CD4-positive, CD25-positive, alpha-beta regulatory T cell (primary cell): ENCODE measurements around the gene KRT33B. TPM values are rescaled to one million over a fixed set of nuclear protein-coding genes. Genes with fewer than 3 reads are reported as not detected.
"Not testable (repeated sequence)": the region's sequence is repeated elsewhere in the genome, so short reads cannot be mapped to it uniquely, and the experiment has no call there.

ENCODE experiments used
- ATAC-seq, 2 donors: fragments of 150-1000 bp; cut with Tn5 transposase; one replicate each; pipeline ENCODE4 v1.10.0; 2021; ENCODE audit warnings: low read depth in 2 of 2, moderate number of reproducible peaks in 2 of 2, moderate library complexity in 1 of 2
- DNase-seq, 3 donors: peaks; one replicate each; pipeline versions ENCODE4 v3.0.0 to v3.0.0-alpha.2; 2012 to 2022; ENCODE audit warnings: mixed read lengths in 1 of 3
- H3K27ac ChIP-seq: one replicate; pipeline ENCODE4 v1.7.0; 2013; ENCODE audit warnings: mild to moderate bottlenecking, low read length; ENCODE audit not compliant: insufficient read depth, poor library complexity, severe bottlenecking
- H3K27me3 ChIP-seq: one replicate; pipeline ENCODE4 v1.7.0; 2013; ENCODE audit warnings: low read length; ENCODE audit not compliant: control insufficient read depth, insufficient read depth
- H3K36me3 ChIP-seq: one replicate; pipeline ENCODE4 v1.7.0; 2013; ENCODE audit warnings: mild to moderate bottlenecking, low read length, moderate library complexity; ENCODE audit not compliant: control insufficient read depth, insufficient read depth
- H3K4me1 ChIP-seq: 2 replicates; pipeline ENCODE4 v1.7.0; 2013; ENCODE audit warnings: mild to moderate bottlenecking, low read length; ENCODE audit not compliant: insufficient read depth, control insufficient read depth, poor library complexity, severe bottlenecking
- H3K4me3 ChIP-seq: one replicate; pipeline ENCODE4 v1.7.0; 2013; ENCODE audit warnings: low read depth, mild to moderate bottlenecking, low read length, moderate library complexity
- H3K9me3 ChIP-seq, 2 experiments: 1 replicate in 1 of 2; 2 replicates in 1 of 2; pipeline ENCODE4 v1.7.0; 2013; ENCODE audit warnings: low read length in 2 of 2, mild to moderate bottlenecking in 1 of 2, moderate library complexity in 1 of 2; ENCODE audit not compliant: control insufficient read depth in 2 of 2
- H3K27ac Mint-ChIP-seq, 3 donors: one replicate each; pipeline ENCODE4 v1.8.0; 2020 to 2022; ENCODE audit warnings: mild to moderate bottlenecking in 3 of 3, mixed read lengths in 3 of 3, moderate library complexity in 2 of 3
- H3K27me3 Mint-ChIP-seq: one replicate; pipeline ENCODE4 v1.8.0; 2022; ENCODE audit warnings: mild to moderate bottlenecking, mixed read lengths
- H3K36me3 Mint-ChIP-seq: one replicate; pipeline ENCODE4 v1.8.0; 2020; ENCODE audit warnings: mixed read lengths
- H3K4me1 Mint-ChIP-seq, 4 donors: one replicate each; pipeline ENCODE4 v1.8.0; 2020 to 2022; ENCODE audit warnings: mixed read lengths in 4 of 4, mild to moderate bottlenecking in 1 of 4
- H3K4me3 Mint-ChIP-seq, 4 donors: one replicate each; pipeline ENCODE4 v1.8.0; 2020 to 2022; ENCODE audit warnings: mild to moderate bottlenecking in 4 of 4, mixed read lengths in 4 of 4, moderate library complexity in 3 of 4
- H3K9me3 Mint-ChIP-seq, 7 donors: one replicate each; pipeline ENCODE4 v1.8.0; 2020 to 2022; ENCODE audit warnings: mixed read lengths in 7 of 7, mild to moderate bottlenecking in 3 of 7, moderate library complexity in 2 of 7
- polyA plus RNA-seq, 4 donors: library from polyadenylated mRNA; unstranded; fragments of 300-500 nt; fragmentation: Illumina TruSeq; gene quantifications; one replicate each; pipeline ENCODE4 v1.2.3, GENCODE V29; 2021
- total RNA-seq: library from RNA; stranded (reverse); gene quantifications from one replicate; pipeline ENCODE4 v1.2.3, GENCODE V29; 2022

The KRT33B gene
- total and polyA plus RNA-seq, 5 donors from 2014 or later, result not detected

DNA sequence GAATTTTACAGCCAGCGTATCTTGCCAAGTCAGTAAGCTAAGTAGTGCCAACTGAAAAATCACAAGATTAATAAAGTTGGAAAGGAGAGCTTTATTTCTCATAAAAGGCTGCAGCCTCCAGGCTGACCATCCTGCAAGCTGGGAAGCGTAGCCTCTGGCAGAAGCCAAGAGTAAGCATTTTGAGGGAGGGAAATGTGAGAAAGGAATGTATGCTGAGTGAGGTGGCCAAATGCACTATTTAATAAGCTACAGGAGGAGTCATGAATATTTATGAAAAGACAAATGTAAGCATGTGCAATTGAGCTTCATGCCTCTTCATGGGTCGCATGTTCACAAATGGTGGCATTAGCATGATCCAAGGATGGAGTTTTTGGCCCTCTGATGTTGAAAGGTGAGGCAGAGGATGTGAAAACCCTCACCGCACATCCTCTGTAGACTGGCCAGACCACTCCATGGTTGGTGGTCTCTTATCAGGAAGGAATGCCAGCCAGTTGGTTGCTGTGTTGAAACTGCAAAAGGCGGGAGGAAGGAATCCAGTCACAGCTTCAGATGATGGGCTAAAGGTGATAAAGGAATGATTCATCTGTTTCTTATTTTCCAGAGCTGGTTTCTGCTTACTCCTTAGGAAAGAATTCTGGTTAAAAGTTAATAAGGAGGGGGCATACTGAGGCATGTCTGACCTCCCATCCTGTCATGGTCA lies 9.2 kb downstream of the KRT33B start:
- Histone ChIP-seq H3K27me3 (peaks cover 8% of the 10 kb centered on the region), H3K36me3 (no peaks in the 10 kb centered on the region), H3K27ac (no peak overlapping the region), H3K4me1 (no peaks in the 10 kb centered on the region), H3K4me3 (no peak overlapping the region), H3K9me3 (peaks cover 0 to 3% of the 10 kb centered on the region in 2 experiments)
- H3K27ac Mint-ChIP-seq, result no peak overlapping the region
- H3K27me3 Mint-ChIP-seq, result peaks cover 18% of the 10 kb centered on the region
- no peaks in the 10 kb centered on the region for H3K4me1 Mint-ChIP-seq
- DNase-seq, result no peak
- H3K36me3 Mint-ChIP-seq, result no peaks in the 10 kb centered on the region
- no peak overlapping the region for H3K4me3 Mint-ChIP-seq
- peaks cover 0 to 3% (median 2%) of the 10 kb centered on the region in 7 donors for H3K9me3 Mint-ChIP-seq
- no peak for ATAC-seq

GRCh38 chr17:41354536-41354935 lies 15.1 kb downstream of the KRT33B start:
- Histone ChIP-seq H3K36me3 (no peaks in the 10 kb centered on the region), H3K27me3 (peaks cover 15% of the 10 kb centered on the region), H3K27ac (no peak overlapping the region), H3K9me3 (peaks cover 0 to 3% of the 10 kb centered on the region in 2 experiments), H3K4me3 (no peak overlapping the region), H3K4me1 (no peaks in the 10 kb centered on the region)
- no peak for ATAC-seq
- no peak for DNase-seq
- H3K4me3 Mint-ChIP-seq, result no peak overlapping the region
- H3K9me3 Mint-ChIP-seq, result peaks cover 0 to 3% (median 2%) of the 10 kb centered on the region in 7 donors
- H3K36me3 Mint-ChIP-seq, result no peaks in the 10 kb centered on the region
- peaks cover 15% of the 10 kb centered on the region for H3K27me3 Mint-ChIP-seq
- no peak overlapping the region for H3K27ac Mint-ChIP-seq
- peaks cover 0 to 7% (median 4%) of the 10 kb centered on the region in 4 donors for H3K4me1 Mint-ChIP-seq

GRCh38 chr17:41352597-41353366 lies 16.8 kb downstream of the KRT33B start:
- Histone ChIP-seq H3K36me3 (no peaks in the 10 kb centered on the region), H3K27me3 (peaks cover 15% of the 10 kb centered on the region), H3K27ac (no peak overlapping the region), H3K9me3 (peaks cover 0 to 3% of the 10 kb centered on the region in 2 experiments), H3K4me1 (no peaks in the 10 kb centered on the region), H3K4me3 (no peak overlapping the region)
- H3K9me3 Mint-ChIP-seq, result peaks cover 0 to 3% (median 2%) of the 10 kb centered on the region in 7 donors
- peaks cover 0 to 7% (median 4%) of the 10 kb centered on the region in 4 donors for H3K4me1 Mint-ChIP-seq
- no peak overlapping the region for H3K27ac Mint-ChIP-seq
- H3K4me3 Mint-ChIP-seq, result no peak overlapping the region
- peaks cover 21% of the 10 kb centered on the region for H3K27me3 Mint-ChIP-seq
- DNase-seq (no peak), ATAC-seq (no peak)
- no peaks in the 10 kb centered on the region for H3K36me3 Mint-ChIP-seq

DNA sequence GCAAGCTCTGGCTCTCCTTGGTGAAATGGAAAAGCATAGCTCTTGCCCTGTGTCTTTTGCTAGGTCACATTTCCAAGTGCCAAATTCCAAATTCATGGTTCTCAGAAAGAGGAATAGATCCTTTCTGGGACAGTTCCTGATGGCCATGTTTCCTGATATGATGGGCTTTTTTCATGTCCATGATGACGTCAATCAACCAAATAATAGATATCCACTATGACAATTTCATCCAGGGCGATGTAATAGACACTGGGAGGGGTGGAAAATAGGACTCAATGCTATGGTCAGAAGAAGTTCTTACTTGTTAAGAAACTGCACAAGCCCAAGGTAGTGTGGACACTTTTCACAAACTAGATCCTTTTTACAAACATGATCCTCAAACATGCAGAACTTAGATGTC lies 18.4 kb downstream of the KRT33B start:
- H3K4me1 ChIP-seq, result no peaks in the 10 kb centered on the region
- Mint-ChIP-seq H3K4me3 (no peak overlapping the region), H3K27ac (no peak overlapping the region), H3K9me3 (peaks cover 0 to 3% (median 0%) of the 10 kb centered on the region in 7 donors), H3K36me3 (no peaks in the 10 kb centered on the region), H3K4me1 (peaks cover 0 to 7% (median 4%) of the 10 kb centered on the region in 4 donors), H3K27me3 (peaks cover 17% of the 10 kb centered on the region)
- H3K4me3 ChIP-seq, result no peak overlapping the region
- peaks cover 12% of the 10 kb centered on the region for H3K27me3 ChIP-seq
- ATAC-seq, result no peak
- H3K27ac ChIP-seq, result no peak overlapping the region
- H3K36me3 ChIP-seq, result no peaks in the 10 kb centered on the region
- no peak for DNase-seq
- peaks cover 0 to 2% of the 10 kb centered on the region in 2 experiments for H3K9me3 ChIP-seq

- not testable (repeated sequence) for ATAC-seq, H3K27ac Mint-ChIP-seq, H3K36me3 ChIP-seq, H3K4me1 Mint-ChIP-seq, H3K4me1 ChIP-seq, H3K9me3 Mint-ChIP-seq, DNase-seq, H3K36me3 Mint-ChIP-seq, H3K27me3 ChIP-seq, H3K4me3 ChIP-seq, H3K27ac ChIP-seq, H3K9me3 ChIP-seq
- peak within 1 kb of the TSS in 1 of 4 donors; percentile 51 for H3K4me3 Mint-ChIP-seq
- H3K27me3 Mint-ChIP-seq, result peaks cover 17% of the 10 kb centered on the region
Measured at GRCh38 chr17:41350381-41350878, 19.2 kb downstream of the KRT33B start, which contains the start of gene KRT33A. Gene KRT33A, minus strand, starts transcription at chr17:41350828. Its CDS starts 61 bp downstream, at chr17:41350767.

DNA sequence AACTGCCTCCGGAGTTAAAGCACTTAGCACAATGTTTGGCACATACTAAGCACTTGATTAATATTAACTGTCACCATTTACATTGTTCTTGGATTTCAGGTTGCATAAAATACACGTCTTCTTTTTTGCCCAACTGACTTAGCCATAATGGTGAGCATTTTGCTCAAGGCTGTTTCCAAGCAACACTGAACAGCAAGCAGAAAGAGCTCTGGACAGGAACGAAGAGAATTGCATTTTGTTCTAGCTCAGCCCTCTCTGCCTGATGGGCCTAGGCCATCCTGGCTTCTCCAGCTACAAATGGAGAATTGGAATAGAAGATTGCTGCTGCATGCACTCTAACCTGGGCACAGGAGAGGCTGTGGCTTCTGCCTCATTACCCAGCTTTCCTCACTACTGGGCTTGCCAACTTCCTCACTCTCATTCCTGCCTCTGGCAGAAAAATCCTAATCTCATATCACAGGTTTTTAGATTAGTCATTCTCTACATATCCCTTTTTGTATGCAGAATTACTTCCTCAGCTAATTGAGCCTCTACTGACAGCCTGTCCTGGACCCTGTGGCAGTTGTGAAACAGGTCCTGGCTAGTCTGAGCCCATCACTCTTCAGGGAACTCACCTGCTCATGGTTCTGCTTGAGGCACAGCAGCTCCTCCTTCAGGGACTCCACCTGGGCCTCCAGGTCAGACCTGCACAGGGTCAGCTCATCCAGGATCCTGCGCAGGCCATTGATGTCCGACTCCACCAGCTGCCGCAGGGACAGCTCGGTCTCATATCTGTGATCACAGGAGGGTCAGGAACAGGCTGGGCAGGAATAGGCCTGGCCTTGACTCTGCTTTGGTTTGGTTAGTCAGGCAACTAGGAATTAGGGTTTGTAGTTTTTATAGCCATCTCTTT lies 21.5 kb downstream of the KRT33B start:
- H3K27me3 Mint-ChIP-seq, result peaks cover 15% of the 10 kb centered on the region
- Histone ChIP-seq H3K27ac (no peak overlapping the region), H3K9me3 (no peaks in the 10 kb centered on the region), H3K4me3 (no peak overlapping the region), H3K36me3 (no peaks in the 10 kb centered on the region), H3K27me3 (no peaks in the 10 kb centered on the region), H3K4me1 (no peaks in the 10 kb centered on the region)
- ATAC-seq (no peak), DNase-seq (no peak)
- H3K27ac Mint-ChIP-seq, result no peak overlapping the region
- H3K4me3 Mint-ChIP-seq, result no peak overlapping the region
- no peaks in the 10 kb centered on the region for H3K36me3 Mint-ChIP-seq
- peaks cover 0 to 10% (median 8%) of the 10 kb centered on the region in 4 donors for H3K4me1 Mint-ChIP-seq
- H3K9me3 Mint-ChIP-seq, result peaks cover 0 to 4% (median 3%) of the 10 kb centered on the region in 7 donors

- H3K4me1 ChIP-seq, H3K36me3 Mint-ChIP-seq, H3K9me3 ChIP-seq, H3K27ac ChIP-seq, H3K4me3 Mint-ChIP-seq, H3K36me3 ChIP-seq, H3K27ac Mint-ChIP-seq, H3K27me3 ChIP-seq, H3K4me3 ChIP-seq, H3K27me3 Mint-ChIP-seq, ATAC-seq, DNase-seq: not testable (repeated sequence)
- Mint-ChIP-seq H3K4me1 (peaks cover 4 to 19% (median 13%) of the 10 kb centered on the region in 4 donors), H3K9me3 (peaks cover 0 to 16% (median 2%) of the 10 kb centered on the region in 7 donors)
Measured at GRCh38 chr17:41346421-41346820, 23.2 kb downstream of the KRT33B start.
